Muscle layer of colon (tissue), 2 donors: ENCODE measurements around the gene NR5A2.

ENCODE experiments used
- H3K27ac ChIP-seq: one replicate; pipeline ENCODE4 v1.7.0; 2013; ENCODE audit warnings: low read depth, mild to moderate bottlenecking, low read length, moderate library complexity
- H3K27me3 ChIP-seq, 2 donors: one replicate each; pipeline ENCODE4 v1.7.0; 2013; ENCODE audit warnings: low read length in 2 of 2, mild to moderate bottlenecking in 2 of 2; ENCODE audit not compliant: insufficient read depth in 2 of 2, control insufficient read depth in 1 of 2
- H3K36me3 ChIP-seq: one replicate; pipeline ENCODE4 v1.7.0; 2013; ENCODE audit warnings: mild to moderate bottlenecking, low read length; ENCODE audit not compliant: insufficient read depth
- H3K4me1 ChIP-seq: one replicate; pipeline ENCODE4 v1.7.0; 2013; ENCODE audit warnings: mild to moderate bottlenecking, low read length; ENCODE audit not compliant: insufficient read depth
- H3K4me3 ChIP-seq, 2 donors: one replicate each; pipeline ENCODE4 v1.7.0; 2013; ENCODE audit warnings: low read length in 2 of 2, low read depth in 1 of 2, mild to moderate bottlenecking in 1 of 2, moderate library complexity in 1 of 2
- H3K9ac ChIP-seq: one replicate; pipeline ENCODE4 v1.7.0; 2013; ENCODE audit warnings: low read length
- H3K9me3 ChIP-seq: one replicate; pipeline ENCODE4 v1.7.0; 2013; ENCODE audit warnings: mild to moderate bottlenecking, low read length
- donor health status: abdominal sarcoma.
- donor health status: Adenocarcinoma of cecum.

The NR5A2 gene

DNA sequence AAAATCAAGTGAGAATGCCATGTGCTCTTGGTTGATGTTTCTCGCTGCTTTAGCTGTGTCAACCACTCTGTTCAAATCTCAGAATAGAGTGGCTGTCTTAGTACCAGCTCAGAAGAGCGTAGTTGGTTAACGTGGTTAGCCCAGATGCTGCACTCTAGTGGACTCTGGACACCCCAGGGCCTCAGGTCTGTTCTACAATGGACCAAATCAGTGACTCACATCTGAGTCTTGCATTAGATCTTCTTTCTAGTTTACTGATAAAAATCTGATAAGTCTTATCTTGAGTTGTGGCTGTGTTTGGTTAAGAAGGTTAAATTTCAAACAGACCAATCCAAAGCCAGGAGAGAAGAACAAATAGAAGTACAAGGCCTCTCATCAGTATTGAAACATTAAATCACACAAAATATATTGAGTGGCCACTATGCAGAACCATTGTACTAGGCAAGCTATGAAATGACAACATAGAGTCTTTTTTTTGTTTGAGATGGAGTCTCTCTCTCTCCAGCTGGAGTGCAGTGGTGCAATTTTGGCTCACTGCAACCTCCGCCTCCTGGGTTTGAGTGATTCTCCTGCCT lies 104.1 kb downstream of the NR5A2 start:
- Histone ChIP-seq H3K27me3 (no peaks in the 10 kb centered on the region), H3K9ac (no peak overlapping the region), H3K4me3 (no peak overlapping the region), H3K27ac (no peak overlapping the region), H3K36me3 (no peaks in the 10 kb centered on the region), H3K9me3 (no peaks in the 10 kb centered on the region), H3K4me1 (no peaks in the 10 kb centered on the region)

DNA sequence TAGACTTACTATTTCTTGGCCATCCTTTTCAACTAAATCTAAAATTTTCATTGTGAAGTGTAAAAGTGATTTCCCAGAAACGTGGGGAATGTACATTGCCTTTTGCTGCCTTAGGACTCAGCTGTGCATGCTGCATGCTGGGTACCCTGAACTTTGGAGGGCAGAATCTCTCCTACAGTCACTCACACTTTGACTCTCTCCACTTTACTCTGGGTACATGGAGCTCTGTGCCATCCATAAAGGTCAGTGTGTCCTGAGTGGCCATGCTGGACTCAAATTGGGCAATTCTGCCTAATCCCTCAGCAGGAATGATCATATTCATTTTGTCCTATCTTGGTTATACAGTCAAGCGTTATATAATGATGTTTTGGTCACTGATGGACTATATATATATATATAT lies 105.6 kb downstream of the NR5A2 start:
- Histone ChIP-seq H3K4me1 (no peaks in the 10 kb centered on the region), H3K27me3 (no peaks in the 10 kb centered on the region), H3K4me3 (no peak overlapping the region), H3K9ac (no peak overlapping the region), H3K27ac (no peak overlapping the region), H3K9me3 (no peaks in the 10 kb centered on the region), H3K36me3 (no peaks in the 10 kb centered on the region)

GRCh38 chr1:200134116-200134515 lies 106.6 kb downstream of the NR5A2 start:
- no peaks in the 10 kb centered on the region for H3K4me1 ChIP-seq
- no peak overlapping the region for H3K9ac ChIP-seq
- no peaks in the 10 kb centered on the region for H3K9me3 ChIP-seq
- no peaks in the 10 kb centered on the region for H3K27me3 ChIP-seq
- H3K36me3 ChIP-seq: no peaks in the 10 kb centered on the region
- no peak overlapping the region for H3K27ac ChIP-seq
- no peak overlapping the region for H3K4me3 ChIP-seq

DNA sequence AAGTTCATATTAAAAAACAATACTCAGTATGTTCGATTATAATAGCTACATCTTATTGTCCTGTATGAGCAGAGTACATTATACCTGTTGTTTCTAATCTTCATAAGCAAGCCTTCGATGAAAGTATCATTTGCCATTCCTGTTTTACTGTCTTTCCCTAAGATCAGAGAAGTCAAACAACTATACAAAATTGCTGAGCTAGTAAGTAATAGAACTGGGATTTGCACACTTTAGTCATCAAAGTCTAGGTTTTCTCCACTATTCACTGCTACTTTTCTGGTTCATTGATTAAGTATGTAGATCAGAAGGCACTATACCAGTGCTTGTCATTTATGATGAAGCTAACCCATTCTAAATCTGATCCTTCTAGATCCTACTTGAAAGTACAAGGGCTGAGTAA lies 108.9 kb downstream of the NR5A2 start:
- no peaks in the 10 kb centered on the region for H3K27me3 ChIP-seq
- no peaks in the 10 kb centered on the region for H3K36me3 ChIP-seq
- H3K9ac ChIP-seq: no peak overlapping the region
- H3K27ac ChIP-seq: no peak overlapping the region
- H3K4me3 ChIP-seq: no peak overlapping the region
- H3K4me1 ChIP-seq: no peaks in the 10 kb centered on the region
- no peaks in the 10 kb centered on the region for H3K9me3 ChIP-seq

GRCh38 chr1:200139661-200140250 lies 112.2 kb downstream of the NR5A2 start:
- Histone ChIP-seq H3K9ac (no peak overlapping the region), H3K36me3 (no peaks in the 10 kb centered on the region), H3K27me3 (no peaks in the 10 kb centered on the region), H3K9me3 (no peaks in the 10 kb centered on the region), H3K4me3 (no peak overlapping the region), H3K4me1 (no peaks in the 10 kb centered on the region), H3K27ac (no peak overlapping the region)

DNA sequence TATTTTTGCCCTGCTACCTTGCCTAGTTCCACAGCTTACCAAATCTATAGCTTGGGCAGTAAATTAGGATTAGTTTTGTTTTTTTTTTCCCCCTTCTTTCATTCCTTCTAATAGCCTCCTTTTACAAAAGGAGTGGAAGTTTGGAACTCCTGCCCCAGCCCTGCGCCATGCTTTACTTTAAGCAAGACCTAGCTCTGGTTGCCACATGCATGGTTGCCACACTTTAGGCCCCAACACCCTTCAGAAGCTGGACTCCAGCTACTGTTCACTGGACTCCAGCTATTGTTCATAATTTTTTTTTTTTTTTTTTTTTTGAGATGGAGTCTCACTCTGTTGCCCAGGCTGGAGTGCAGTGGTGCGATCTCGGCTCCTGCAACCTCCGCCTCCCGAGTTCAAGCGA lies 115.8 kb downstream of the NR5A2 start:
- H3K4me1 ChIP-seq: no peaks in the 10 kb centered on the region
- H3K27ac ChIP-seq: no peak overlapping the region
- no peaks in the 10 kb centered on the region for H3K36me3 ChIP-seq
- H3K27me3 ChIP-seq: no peaks in the 10 kb centered on the region
- no peak overlapping the region for H3K9ac ChIP-seq
- H3K9me3 ChIP-seq: no peaks in the 10 kb centered on the region
- H3K4me3 ChIP-seq: no peak overlapping the region

- H3K9me3 ChIP-seq: no peaks in the 10 kb centered on the region
- H3K36me3 ChIP-seq: no peaks in the 10 kb centered on the region
- H3K4me3 ChIP-seq: no peak overlapping the region
- no peak overlapping the region for H3K9ac ChIP-seq
- no peak overlapping the region for H3K27ac ChIP-seq
- no peaks in the 10 kb centered on the region for H3K4me1 ChIP-seq
- no peaks in the 10 kb centered on the region for H3K27me3 ChIP-seq
Observed at GRCh38 chr1:200146100-200146499, 118.6 kb downstream of the NR5A2 start.

DNA sequence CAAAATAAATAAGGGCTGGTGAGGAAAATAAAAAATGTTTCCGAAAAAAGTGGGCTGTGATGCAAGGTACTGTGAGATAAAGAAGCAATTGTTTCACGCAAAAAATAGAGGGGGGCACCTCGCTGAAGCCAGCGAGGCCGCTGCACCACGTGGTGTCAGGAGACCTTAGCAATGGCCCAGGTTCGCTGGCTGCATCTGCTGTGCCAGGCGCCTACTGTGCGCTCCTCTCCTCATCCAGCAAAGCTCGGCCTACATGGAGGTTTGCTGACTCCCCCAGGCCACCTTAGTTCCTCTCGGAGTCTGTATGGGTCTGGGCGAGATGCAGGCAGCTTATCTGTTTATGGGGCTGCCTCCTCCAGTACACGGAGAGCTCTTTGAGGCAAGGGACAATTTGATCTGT lies 119.6 kb downstream of the NR5A2 start:
- Histone ChIP-seq H3K27ac (no peak overlapping the region), H3K9ac (no peak overlapping the region), H3K9me3 (no peaks in the 10 kb centered on the region), H3K4me3 (no peak overlapping the region), H3K36me3 (no peaks in the 10 kb centered on the region), H3K4me1 (no peaks in the 10 kb centered on the region), H3K27me3 (no peaks in the 10 kb centered on the region)

GRCh38 chr1:200147742-200148141 lies 120.2 kb downstream of the NR5A2 start:
- H3K27me3 ChIP-seq: no peaks in the 10 kb centered on the region
- H3K27ac ChIP-seq: no peak overlapping the region
- H3K9me3 ChIP-seq: no peaks in the 10 kb centered on the region
- H3K36me3 ChIP-seq: no peaks in the 10 kb centered on the region
- H3K4me1 ChIP-seq: no peaks in the 10 kb centered on the region
- no peak overlapping the region for H3K9ac ChIP-seq
- no peak overlapping the region for H3K4me3 ChIP-seq

GRCh38 chr1:200150006-200150405 lies 122.5 kb downstream of the NR5A2 start:
- Histone ChIP-seq H3K9me3 (no peaks in the 10 kb centered on the region), H3K4me3 (no peak overlapping the region), H3K36me3 (no peaks in the 10 kb centered on the region), H3K9ac (no peak overlapping the region), H3K27ac (no peak overlapping the region), H3K27me3 (no peaks in the 10 kb centered on the region), H3K4me1 (no peaks in the 10 kb centered on the region)

GRCh38 chr1:200150721-200151120 lies 123.2 kb downstream of the NR5A2 start:
- Histone ChIP-seq H3K27ac (no peak overlapping the region), H3K4me3 (no peak overlapping the region), H3K4me1 (no peaks in the 10 kb centered on the region), H3K36me3 (no peaks in the 10 kb centered on the region), H3K9me3 (no peaks in the 10 kb centered on the region), H3K9ac (no peak overlapping the region), H3K27me3 (no peaks in the 10 kb centered on the region)

GRCh38 chr1:200152336-200152735 lies 124.8 kb downstream of the NR5A2 start:
- Histone ChIP-seq H3K4me1 (no peaks in the 10 kb centered on the region), H3K4me3 (no peak overlapping the region), H3K9me3 (no peaks in the 10 kb centered on the region), H3K9ac (no peak overlapping the region), H3K27me3 (no peaks in the 10 kb centered on the region), H3K27ac (no peak overlapping the region), H3K36me3 (no peaks in the 10 kb centered on the region)
